Panc1 (cell line): ENCODE measurements around the gene PRKCA. TPM values are rescaled to one million over a fixed set of nuclear protein-coding genes. Genes with fewer than 3 reads are reported as not detected.

Experiments used
- ATAC-seq: fragments of 200-7000 bp; cut with Tn5 transposase; 2 replicates; pipeline ENCODE4 v1.9.1; 2020; ENCODE audit warnings: mild to moderate bottlenecking, moderate library complexity
- BruUV-seq: library from RNA; stranded (reverse); fragments of 400-500 nt; replicated peaks from 2 replicates; lab custom pipeline; 2021; lab: Mats Ljungman, UMichigan
- CTCF ChIA-PET: fragments of 300-600 bp; sonication (Branson Sonifier 250); formaldehyde crosslinking; loops from one replicate; lab custom pipeline; 2022; ENCODE audit warnings: antibody characterized with exemption; lab: Charles Lee
- POLR2A ChIA-PET: fragments of 300-600 bp; sonication (Branson Sonifier 250); formaldehyde crosslinking; loops from one replicate; lab custom pipeline; 2022; ENCODE audit warnings: antibody characterized with exemption; lab: Charles Lee
- DNase-seq: peaks from one replicate; pipeline ENCODE4 v3.0.0-alpha.2; 2010; ENCODE audit warnings: low read depth, low spot score
- H3K27ac ChIP-seq: 2 replicates; pipeline ENCODE4 v1.5.1; 2011; ENCODE audit warnings: mild to moderate bottlenecking, low read length, inconsistent platforms
- H3K27me3 ChIP-seq: fragments of 200-500 bp; sonication (Bioruptor generic); 2 replicates; pipeline ENCODE4 v1.6.0; 2014; ENCODE audit warnings: low read length, inconsistent platforms; ENCODE audit not compliant: control insufficient read depth, insufficient read depth
- H3K36me3 ChIP-seq: fragments of 200-500 bp; sonication (Bioruptor generic); 2 replicates; pipeline ENCODE4 v1.5.1; 2014; ENCODE audit warnings: inconsistent platforms, mild to moderate bottlenecking, low read length, moderate library complexity; ENCODE audit not compliant: control insufficient read depth, insufficient read depth
- H3K4me1 ChIP-seq: 2 replicates; pipeline ENCODE4 v1.5.1; 2011; ENCODE audit warnings: inconsistent platforms, mild to moderate bottlenecking, low read length, moderate library complexity; ENCODE audit not compliant: control insufficient read depth, insufficient read depth
- H3K4me3 ChIP-seq, 2 experiments: 2 replicates each; pipeline ENCODE4 v1.5.1; 2011 to 2012; ENCODE audit warnings: low read depth in 2 of 2, low read length in 2 of 2, mild to moderate bottlenecking in 2 of 2, inconsistent platforms in 1 of 2, moderate library complexity in 1 of 2
- H3K9me3 ChIP-seq: fragments of 200-500 bp; sonication (Bioruptor generic); 2 replicates; pipeline ENCODE4 v1.5.1; 2014; ENCODE audit warnings: low read depth, mild to moderate bottlenecking, inconsistent platforms, low read length, moderate library complexity; ENCODE audit not compliant: control insufficient read depth, insufficient read depth
- CTCF ChIP-seq: fragments of 450-650 bp; IDR thresholded peaks from 2 replicates; pipeline ENCODE4 v1.5.1; 2017; ENCODE audit warnings: mild to moderate bottlenecking
- POLR2AphosphoS5 ChIP-seq: IDR thresholded peaks from 2 replicates; pipeline ENCODE4 v1.6.1; 2012; ENCODE audit warnings: mild to moderate bottlenecking, low read depth, low read length, moderate library complexity
- REST ChIP-seq, 2 experiments: IDR thresholded peaks; 2 replicates each; pipeline ENCODE4 v1.6.1; 2011 to 2012; ENCODE audit warnings: low read depth in 2 of 2, control low read depth in 1 of 2, low read length in 1 of 2, mild to moderate bottlenecking in 1 of 2, moderate library complexity in 1 of 2; ENCODE audit not compliant: insufficient read depth in 1 of 2
- SIN3A ChIP-seq: IDR thresholded peaks from 2 replicates; pipeline ENCODE4 v1.6.1; 2012; ENCODE audit warnings: low read depth, mild to moderate bottlenecking, low read length, moderate library complexity, borderline replicate concordance; ENCODE audit not compliant: insufficient read depth
- TCF7L2 ChIP-seq: IDR thresholded peaks from 2 replicates; pipeline ENCODE4 v1.6.1; 2011; ENCODE audit warnings: mild to moderate bottlenecking, low read depth, low read length, inconsistent platforms
- in situ Hi-C: cut with HindIII; loops from 2 replicates; pipeline ENCODE4 v1.10.0; 2016; ENCODE audit warnings: low sequenced_read_pairs, low pct_unique_long_range_greater_than_20kb
- intact Hi-C: fragments of 100-400 bp; cut with micrococcal nuclease; formaldehyde crosslinking; loops from one replicate; pipeline ENCODE4 v1.10.0; 2022; ENCODE audit not compliant: unreplicated experiment
- total RNA-seq: library from RNA; stranded (reverse); gene quantifications from one replicate; pipeline ENCODE4 v1.2.1, GENCODE V29; 2021; ENCODE audit not compliant: unreplicated experiment

Gene PRKCA
- total RNA-seq, 1 experiment from 2014 or later, result 53.0 TPM

GRCh38 chr17:66313995-66314659 lies 11.7 kb downstream of the PRKCA start:
- Histone ChIP-seq H3K36me3 (peaks cover 4% of the 10 kb centered on the region; the same call in 1 of the 2 replicates), H3K4me3 (no peak overlapping the region), H3K4me1 (no peaks in the 10 kb centered on the region; the same call in 1 of the 2 replicates), H3K27me3 (no peaks in the 10 kb centered on the region), H3K9me3 (no peaks in the 10 kb centered on the region), H3K27ac (no peak overlapping the region; the same call in 1 of the 2 replicates)
- ChIA-PET POLR2A (interaction anchor here (0.5 to 0.7 kb wide), 3 partner anchors 14 to 68 kb away, joined by 3 to 8 read pairs (median 4); no protein-coding TSS in a partner anchor), CTCF (no interaction called here)
- in situ Hi-C loops, result no loop called here
- TF ChIP-seq CTCF (no peak), REST (IDR thresholded peaks at IDR 0.05; ENCODE audit: insufficient read depth in 1 of 2, low read depth in 2 of 2, low read length in 1 of 2) (no peak), TCF7L2 (no peak)
- DNase-seq (no peak), ATAC-seq (no peak)
- BruUV-seq, result no TSS peak
- intact Hi-C loops, result no loop called here

- ATAC-seq, result no peak
- Histone ChIP-seq H3K4me3 (no peak overlapping the region), H3K36me3 (peaks cover 3% of the 10 kb centered on the region; the same call in 1 of the 2 replicates), H3K27ac (no peak overlapping the region; the same call in 1 of the 2 replicates), H3K9me3 (no peaks in the 10 kb centered on the region), H3K27me3 (no peaks in the 10 kb centered on the region), H3K4me1 (no peaks in the 10 kb centered on the region; the same call in 1 of the 2 replicates)
- no TSS peak for BruUV-seq
- no peak for TF ChIP-seq SIN3A
- no peak for TF ChIP-seq TCF7L2
- no peak for TF ChIP-seq POLR2AphosphoS5
- no peak for TF ChIP-seq REST (IDR thresholded peaks at IDR 0.05; ENCODE audit: insufficient read depth in 1 of 2, low read depth in 2 of 2, low read length in 1 of 2)
- TF ChIP-seq CTCF, result no peak
- CTCF ChIA-PET, result no interaction called here
- POLR2A ChIA-PET, result interaction anchor here (0.6 kb wide), 1 partner anchor 13 kb away, joined by 4 read pairs; no protein-coding TSS in a partner anchor
- intact Hi-C loops, result no loop called here
- in situ Hi-C loops, result no loop called here
- no peak for DNase-seq
Observed at GRCh38 chr17:66317629-66318028, 15.2 kb downstream of the PRKCA start.
